H9 (cell line): ENCODE results near the gene FAM240A. TPM values are rescaled to one million over a fixed set of nuclear protein-coding genes. Genes with fewer than 3 reads are reported as not detected.

Source experiments
- DNase-seq: peaks from one replicate; pipeline ENCODE4 v3.0.0-alpha.2; 2017
- H2AFZ ChIP-seq: one replicate; pipeline ENCODE4 v1.6.1; 2013; ENCODE audit warnings: mild to moderate bottlenecking, low read length, control low read depth, moderate library complexity
- H2AK5ac ChIP-seq: 2 replicates; pipeline ENCODE4 v1.6.1; 2013; ENCODE audit warnings: low read length, control low read depth, mixed read lengths; ENCODE audit not compliant: insufficient read length
- H2BK120ac ChIP-seq: one replicate; pipeline ENCODE4 v1.6.1; 2013; ENCODE audit warnings: low read depth, mild to moderate bottlenecking, low read length, control low read depth, inconsistent platforms; ENCODE audit not compliant: poor library complexity, severe bottlenecking
- H2BK12ac ChIP-seq: 2 replicates; pipeline ENCODE4 v1.6.1; 2013; ENCODE audit warnings: low read length, control low read depth, mixed read lengths, low read depth; ENCODE audit not compliant: insufficient read length
- H2BK15ac ChIP-seq: 2 replicates; pipeline ENCODE4 v1.6.1; 2013; ENCODE audit warnings: low read depth, low read length, control low read depth
- H2BK20ac ChIP-seq: one replicate; pipeline ENCODE4 v1.6.1; 2013; ENCODE audit warnings: low read depth, mild to moderate bottlenecking, low read length, control low read depth, inconsistent platforms; ENCODE audit not compliant: poor library complexity, severe bottlenecking
- H2BK5ac ChIP-seq: 2 replicates; pipeline ENCODE4 v1.6.1; 2013; ENCODE audit warnings: low read length, control low read depth, mixed read lengths; ENCODE audit not compliant: insufficient read length
- H3K14ac ChIP-seq: 2 replicates; pipeline ENCODE4 v1.6.1; 2013; ENCODE audit warnings: low read length, control low read depth; ENCODE audit not compliant: insufficient read depth
- H3K18ac ChIP-seq: 2 replicates; pipeline ENCODE4 v1.6.1; 2013; ENCODE audit warnings: low read depth, mild to moderate bottlenecking, mixed read lengths, low read length, control low read depth; ENCODE audit not compliant: insufficient read length
- H3K23ac ChIP-seq: 2 replicates; pipeline ENCODE4 v1.6.1; 2013; ENCODE audit warnings: low read length, control low read depth, mixed read lengths, low read depth; ENCODE audit not compliant: insufficient read length
- H3K23me2 ChIP-seq: 2 replicates; pipeline ENCODE4 v1.6.1; 2013; ENCODE audit warnings: low read depth, mild to moderate bottlenecking, mixed read lengths, low read length, control low read depth; ENCODE audit not compliant: insufficient read length, poor library complexity, severe bottlenecking
- H3K27ac ChIP-seq: 2 replicates; pipeline ENCODE4 v1.5.1; 2013; ENCODE audit warnings: low read length, control low read depth, mixed read lengths, low read depth; ENCODE audit not compliant: insufficient read length
- H3K27me3 ChIP-seq: 2 replicates; pipeline ENCODE4 v1.6.1; 2013; ENCODE audit warnings: low read length, control low read depth, inconsistent platforms; ENCODE audit not compliant: insufficient read depth
- H3K4ac ChIP-seq: 2 replicates; pipeline ENCODE4 v1.6.1; 2013; ENCODE audit warnings: low read depth, mild to moderate bottlenecking, control low read depth, inconsistent platforms, low read length, moderate library complexity
- H3K4me1 ChIP-seq: 2 replicates; pipeline ENCODE4 v1.6.1; 2013; ENCODE audit warnings: low read length, control low read depth, inconsistent platforms; ENCODE audit not compliant: insufficient read depth
- H3K4me2 ChIP-seq: 2 replicates; pipeline ENCODE4 v1.6.1; 2013; ENCODE audit warnings: low read length, control low read depth, mixed read lengths; ENCODE audit not compliant: insufficient read length, insufficient read depth
- H3K56ac ChIP-seq: 2 replicates; pipeline ENCODE4 v1.6.1; 2013; ENCODE audit warnings: low read depth, mild to moderate bottlenecking, mixed read lengths, low read length, control low read depth; ENCODE audit not compliant: insufficient read length
- H3K79me1 ChIP-seq: 2 replicates; pipeline ENCODE4 v1.6.1; 2013; ENCODE audit warnings: low read depth, mild to moderate bottlenecking, moderate library complexity, low read length, control low read depth, inconsistent platforms; ENCODE audit not compliant: insufficient read depth, poor library complexity, severe bottlenecking
- H3K79me2 ChIP-seq: 2 replicates; pipeline ENCODE4 v1.6.1; 2013; ENCODE audit warnings: low read length, control low read depth, inconsistent platforms; ENCODE audit not compliant: insufficient read depth
- H3K9ac ChIP-seq: 2 replicates; pipeline ENCODE4 v1.6.1; 2013; ENCODE audit warnings: low read length, control low read depth, mixed read lengths; ENCODE audit not compliant: insufficient read length; ENCODE audit errors: extremely low read depth
- H3K9me3 ChIP-seq: one replicate; pipeline ENCODE4 v1.6.1; 2013; ENCODE audit warnings: low read depth, low read length, inconsistent platforms; ENCODE audit not compliant: control insufficient read depth
- H3T11ph ChIP-seq: one replicate; pipeline ENCODE4 v1.6.1; 2013; ENCODE audit warnings: mild to moderate bottlenecking, low read length, control low read depth, inconsistent platforms
- H4K20me1 ChIP-seq: one replicate; pipeline ENCODE4 v1.6.1; 2013; ENCODE audit not compliant: control insufficient read depth, insufficient read length, insufficient read depth
- H4K5ac ChIP-seq: 2 replicates; pipeline ENCODE4 v1.6.1; 2013; ENCODE audit warnings: low read depth, mild to moderate bottlenecking, mixed read lengths, low read length, control low read depth; ENCODE audit not compliant: insufficient read length
- H4K8ac ChIP-seq: replicated peaks from 2 replicates; pipeline ENCODE4 v1.6.1; 2013; ENCODE audit warnings: low read length, control low read depth, mixed read lengths, low read depth; ENCODE audit not compliant: insufficient read length
- H4K91ac ChIP-seq: 2 replicates; pipeline ENCODE4 v1.6.1; 2013; ENCODE audit warnings: low read depth, mild to moderate bottlenecking, moderate library complexity, mixed read lengths, low read length, control low read depth; ENCODE audit not compliant: insufficient read length
- H3K27ac Mint-ChIP-seq, 3 experiments: 2 replicates in 2 of 3; 3 replicates in 1 of 3; pipeline ENCODE4 v1.8.0; 2020 to 2021; ENCODE audit warnings: mixed read lengths in 3 of 3, mild to moderate bottlenecking in 1 of 3, moderate library complexity in 1 of 3
- H3K27me3 Mint-ChIP-seq: 2 replicates; pipeline ENCODE4 v1.8.0; 2021; ENCODE audit warnings: low read depth, mild to moderate bottlenecking, moderate library complexity, mixed read lengths
- H3K36me3 Mint-ChIP-seq, 3 experiments: 2 replicates in 2 of 3; 3 replicates in 1 of 3; pipeline ENCODE4 v1.8.0; 2020 to 2021; ENCODE audit warnings: low read depth in 3 of 3, mixed read lengths in 3 of 3; ENCODE audit not compliant: insufficient read depth in 1 of 3
- H3K4me1 Mint-ChIP-seq, 2 experiments: 2 replicates each; pipeline ENCODE4 v1.8.0; 2020; ENCODE audit warnings: mixed read lengths in 2 of 2
- H3K4me3 Mint-ChIP-seq, 2 experiments: 2 replicates in 1 of 2; 3 replicates in 1 of 2; pipeline ENCODE4 v1.8.0; 2020 to 2021; ENCODE audit warnings: mild to moderate bottlenecking in 2 of 2, mixed read lengths in 2 of 2, moderate library complexity in 1 of 2
- H3K9me3 Mint-ChIP-seq, 2 experiments: 2 replicates in 1 of 2; 3 replicates in 1 of 2; pipeline ENCODE4 v1.8.0; 2020; ENCODE audit warnings: mild to moderate bottlenecking in 2 of 2, mixed read lengths in 2 of 2, moderate library complexity in 1 of 2
- CTCF ChIP-seq: fragments of 200-600 bp; sonication (generic); conservative IDR thresholded peaks from 3 replicates; pipeline ENCODE4 v1.8.0; 2021; ENCODE audit warnings: antibody characterized with exemption, mild to moderate bottlenecking
- WGBS: extraction: QIAGEN DNeasy Blood & Tissue Kit; methylation state at CpG from one replicate; pipeline ENCODE4 v1.1.7; 2013; ENCODE audit warnings: missing lambda C conversion rate, low lambda C conversion rate, mixed read lengths; ENCODE audit not compliant: insufficient read length; ENCODE audit errors: extremely low coverage; 5-methylcytosine and 5-hydroxymethylcytosine counted together
- total RNA-seq: library from RNA; stranded (reverse); gene quantifications from 2 replicates; pipeline ENCODE4 v1.2.1, GENCODE V29; 2021

Gene FAM240A
- total RNA-seq, 1 experiment from 2014 or later = 0.11 TPM

DNA sequence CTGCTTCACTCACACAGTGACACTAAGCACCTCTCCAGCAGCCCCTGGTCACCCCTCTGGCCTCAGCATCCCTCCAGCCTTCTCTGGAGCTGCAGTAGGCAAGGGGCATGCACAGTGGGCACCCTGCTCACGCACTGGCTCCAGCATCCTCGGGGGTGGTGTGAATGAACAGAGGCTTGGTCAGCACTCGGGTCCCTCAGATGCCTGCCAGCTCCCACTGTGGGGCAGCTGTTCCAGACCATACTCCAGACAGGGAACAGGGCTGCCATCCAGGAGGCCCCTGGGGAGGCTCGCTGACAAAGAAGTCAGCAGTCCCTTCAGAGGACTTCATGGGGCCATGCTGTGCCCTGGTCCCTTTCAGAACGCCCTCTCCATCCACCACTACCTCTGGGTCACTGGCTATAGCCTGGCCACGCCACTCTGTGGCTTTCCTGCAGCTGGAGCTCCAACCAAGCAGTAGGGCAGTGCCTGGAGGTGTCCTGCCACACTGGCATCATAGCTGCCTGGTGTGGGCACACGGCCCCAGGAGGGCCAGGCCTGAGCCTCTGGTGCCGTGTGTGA, 54.8 kb downstream of the FAM240A start:
- Histone ChIP-seq H4K20me1 (no peaks in the 10 kb centered on the region), H2BK15ac (no peak overlapping the region), H3K23ac (no peak overlapping the region), H3T11ph (no peak overlapping the region), H4K8ac (no peak overlapping the region), H3K79me1 (no peaks in the 10 kb centered on the region), H3K4me1 (peaks cover under 1% of the 10 kb centered on the region; the same call in 1 of the 2 replicates), H3K9me3 (no peaks in the 10 kb centered on the region), H2BK20ac (no peak overlapping the region), H3K9ac (no peak overlapping the region), H3K56ac (no peak overlapping the region), H3K27me3 (no peaks in the 10 kb centered on the region), H2BK5ac (no peak overlapping the region), H3K27ac (no peak overlapping the region), H3K14ac (no peak overlapping the region), H4K91ac (no peak overlapping the region), H3K23me2 (no peaks in the 10 kb centered on the region), H2AFZ (no peak overlapping the region), H3K4me2 (no peak overlapping the region), H2AK5ac (no peak overlapping the region), H2BK120ac (no peak overlapping the region), H3K18ac (no peak overlapping the region), H2BK12ac (no peak overlapping the region), H3K4ac (no peak overlapping the region), H4K5ac (no peak overlapping the region), H3K79me2 (no peaks in the 10 kb centered on the region)
- H3K9me3 Mint-ChIP-seq = no peaks in the 10 kb centered on the region
- WGBS = no CpG with 5 or more reads among the region's 8 CpGs
- peak; percentile 18 for DNase-seq
- peak overlapping the region in 1 of 3 experiments; percentile 56; a peak in 1 of 7 replicates for H3K27ac Mint-ChIP-seq
- no peaks in the 10 kb centered on the region for H3K36me3 Mint-ChIP-seq
- peaks cover 20 to 21% of the 10 kb centered on the region in 2 experiments for H3K4me1 Mint-ChIP-seq
- H3K4me3 Mint-ChIP-seq = no peak overlapping the region
- TF ChIP-seq CTCF = no peak
- H3K27me3 Mint-ChIP-seq = peaks cover 3% of the 10 kb centered on the region
